Sigmoid colon (tissue), 7 donors: Measurements from ENCODE around the gene HMCN1. TPM values are rescaled to one million over a fixed set of nuclear protein-coding genes. Genes with fewer than 3 reads are reported as not detected.
"Not testable (repeated sequence)": the region's sequence is repeated elsewhere in the genome, so short reads cannot be mapped to it uniquely, and the experiment has no call there.

Experiments used
- DNase-seq: peaks from one replicate; pipeline ENCODE4 v3.0.0-alpha.2; 2019
- H3K27ac ChIP-seq, 4 donors: fragments of 200-600 bp; sonication (generic); one replicate each; pipeline ENCODE4 v1.5.1; 2016 to 2019; ENCODE audit warnings: mild to moderate bottlenecking in 1 of 4
- H3K27me3 ChIP-seq, 3 donors: fragments of 200-600 bp; sonication (generic); one replicate each; pipeline ENCODE4 v1.5.1; 2019; ENCODE audit warnings: mild to moderate bottlenecking in 1 of 3
- H3K36me3 ChIP-seq, 4 donors: fragments of 200-600 bp; sonication (generic); one replicate each; pipeline ENCODE4 v1.5.1; 2016 to 2019
- H3K4me1 ChIP-seq, 4 donors: fragments of 200-600 bp; sonication (generic); one replicate each; pipeline ENCODE4 v1.5.1; 2017 to 2019
- H3K4me3 ChIP-seq, 4 donors: fragments of 200-600 bp; sonication (generic); one replicate each; pipeline ENCODE4 v1.5.1; 2017 to 2019; ENCODE audit warnings: mild to moderate bottlenecking in 2 of 4, moderate library complexity in 1 of 4
- H3K9me3 ChIP-seq, 4 donors: fragments of 200-600 bp in 3 of 4; sonication (generic) in 3 of 4; one replicate each; pipeline versions ENCODE4 v1.5.1 to v1.6.1; 2013 to 2019
- EP300 ChIP-seq, 4 donors: sonication (generic); formaldehyde crosslinking; IDR thresholded peaks; one replicate each; pipeline ENCODE4 v1.6.1; 2017; ENCODE audit warnings: antibody characterized with exemption in 4 of 4
- POLR2A ChIP-seq, 2 donors: fragments of 450-650 bp; IDR thresholded peaks; one replicate each; pipeline ENCODE4 v1.6.1; 2016; ENCODE audit warnings: antibody characterized with exemption in 2 of 2, mild to moderate bottlenecking in 2 of 2, moderate library complexity in 2 of 2
- POLR2AphosphoS5 ChIP-seq, 4 donors: sonication (generic); formaldehyde crosslinking; IDR thresholded peaks; one replicate each; pipeline ENCODE4 v1.6.1; 2017; ENCODE audit warnings: antibody characterized with exemption in 4 of 4
- WGBS, 2 donors: extraction: QIAGEN DNeasy Blood & Tissue Kit; methylation state at CpG; one replicate each; pipeline ENCODE4 v1.1.7; 2013; 5-methylcytosine and 5-hydroxymethylcytosine counted together
- intact Hi-C: fragments of 100-400 bp; cut with DNase I; formaldehyde crosslinking; loops from one replicate; pipeline ENCODE4 v1.15.1; 2023
- polyA plus RNA-seq, 3 donors: library from polyadenylated mRNA; stranded (reverse); fragments of 200-250 nt; gene quantifications; one replicate each; pipeline ENCODE4 v1.2.3, GENCODE V29; 2013
- total RNA-seq, 4 donors: library from RNA; depleted of rRNA; stranded (reverse); fragments of >200 nt; gene quantifications; one replicate each; pipeline ENCODE4 v1.1.0, GENCODE V29; 2016
- TF ChIP-seq, protein P1 (sequence below), 4 experiments: fragments of 450-650 bp in 3 of 4; fragments of 200-600 bp in 1 of 4; IDR thresholded peaks; one replicate each; pipeline ENCODE4 v1.5.1; 2016 to 2019; ENCODE audit warnings: antibody characterized with exemption in 4 of 4, mild to moderate bottlenecking in 3 of 4, moderate library complexity in 2 of 4
- donor health status: healthy with polysubstance abuse.
- donor health status: Bipolar disorder and iron deficiency.
- donor health status: healthy.

HMCN1 gene
- total and polyA plus RNA-seq, 7 donors: under 0.01 to 22.7 (median 6.7) TPM

- no peak overlapping the region for H3K27ac ChIP-seq
- intact Hi-C loops: no loop called here
- WGBS, 2 donors: 89 to 90% methylated on average over 5 of the region's 5 CpGs
- DNase-seq: no peak
- H3K27me3 ChIP-seq: no peaks in the 10 kb centered on the region
- no peak overlapping the region for H3K4me3 ChIP-seq
- TF ChIP-seq EP300 (IDR thresholded peaks at IDR 0.05) (no peak), POLR2AphosphoS5 (IDR thresholded peaks at IDR 0.05) (no peak), POLR2A (IDR thresholded peaks at IDR 0.05) (no peak)
- TF ChIP-seq, protein P1, sequence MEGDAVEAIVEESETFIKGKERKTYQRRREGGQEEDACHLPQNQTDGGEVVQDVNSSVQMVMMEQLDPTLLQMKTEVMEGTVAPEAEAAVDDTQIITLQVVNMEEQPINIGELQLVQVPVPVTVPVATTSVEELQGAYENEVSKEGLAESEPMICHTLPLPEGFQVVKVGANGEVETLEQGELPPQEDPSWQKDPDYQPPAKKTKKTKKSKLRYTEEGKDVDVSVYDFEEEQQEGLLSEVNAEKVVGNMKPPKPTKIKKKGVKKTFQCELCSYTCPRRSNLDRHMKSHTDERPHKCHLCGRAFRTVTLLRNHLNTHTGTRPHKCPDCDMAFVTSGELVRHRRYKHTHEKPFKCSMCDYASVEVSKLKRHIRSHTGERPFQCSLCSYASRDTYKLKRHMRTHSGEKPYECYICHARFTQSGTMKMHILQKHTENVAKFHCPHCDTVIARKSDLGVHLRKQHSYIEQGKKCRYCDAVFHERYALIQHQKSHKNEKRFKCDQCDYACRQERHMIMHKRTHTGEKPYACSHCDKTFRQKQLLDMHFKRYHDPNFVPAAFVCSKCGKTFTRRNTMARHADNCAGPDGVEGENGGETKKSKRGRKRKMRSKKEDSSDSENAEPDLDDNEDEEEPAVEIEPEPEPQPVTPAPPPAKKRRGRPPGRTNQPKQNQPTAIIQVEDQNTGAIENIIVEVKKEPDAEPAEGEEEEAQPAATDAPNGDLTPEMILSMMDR (IDR thresholded peaks at IDR 0.05): no peak
- H3K4me1 ChIP-seq: no peaks in the 10 kb centered on the region
- no peaks in the 10 kb centered on the region for H3K9me3 ChIP-seq
- H3K36me3 ChIP-seq: no peaks in the 10 kb centered on the region
These were observed 444.3 kb downstream of the HMCN1 start for GRCh38 chr1:186178426-186179043.

DNA sequence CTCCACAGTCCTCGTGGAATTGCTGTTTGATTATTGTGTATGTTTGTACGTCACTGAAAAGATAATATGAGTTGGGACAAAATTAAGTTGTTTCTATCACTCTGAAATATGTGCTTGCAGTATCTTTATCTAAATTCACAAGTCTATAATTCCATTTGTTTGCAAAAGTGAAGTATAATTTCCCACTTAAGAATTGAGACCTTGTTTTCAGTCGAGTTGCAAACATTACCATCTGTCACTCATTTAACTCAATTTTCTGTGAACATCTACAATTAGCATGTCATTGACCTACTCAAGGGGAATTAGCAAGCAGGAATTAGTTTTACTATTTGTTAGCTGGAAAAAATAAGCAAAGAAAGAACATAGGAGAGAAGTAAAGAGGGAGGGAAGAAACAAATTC, 445.0 kb downstream of the HMCN1 start:
- Histone ChIP-seq H3K4me1 (no peaks in the 10 kb centered on the region), H3K27ac (no peak overlapping the region), H3K4me3 (peak overlapping the region in 1 of 4 donors; percentile 1), H3K9me3 (no peaks in the 10 kb centered on the region), H3K27me3 (no peaks in the 10 kb centered on the region), H3K36me3 (no peaks in the 10 kb centered on the region)
- intact Hi-C loops: no loop called here
- WGBS, 2 donors: 51 to 64% methylated on average over 3 of the region's 3 CpGs
- DNase-seq: no peak
- TF ChIP-seq EP300 (IDR thresholded peaks at IDR 0.05): no peak
- no peak for TF ChIP-seq POLR2A (IDR thresholded peaks at IDR 0.05)
- TF ChIP-seq, protein P1 (IDR thresholded peaks at IDR 0.05): no peak
- no peak for TF ChIP-seq POLR2AphosphoS5 (IDR thresholded peaks at IDR 0.05)

GRCh38 chr1:186183219-186183618, 449.0 kb downstream of the HMCN1 start:
- Histone ChIP-seq H3K27ac (no peak overlapping the region), H3K9me3 (no peaks in the 10 kb centered on the region), H3K4me3 (no peak overlapping the region), H3K27me3 (no peaks in the 10 kb centered on the region), H3K36me3 (no peaks in the 10 kb centered on the region), H3K4me1 (no peaks in the 10 kb centered on the region)
- DNase-seq: no peak
- TF ChIP-seq, protein P1 (IDR thresholded peaks at IDR 0.05): no peak
- TF ChIP-seq EP300 (IDR thresholded peaks at IDR 0.05) (no peak), POLR2A (IDR thresholded peaks at IDR 0.05) (no peak), POLR2AphosphoS5 (IDR thresholded peaks at IDR 0.05) (no peak)
- intact Hi-C loops: no loop called here
- 83 to 94% methylated on average over 1 of the region's 1 CpG for WGBS, 2 donors

GRCh38 chr1:186183970-186184628, 449.9 kb downstream of the HMCN1 start:
- no peak for TF ChIP-seq POLR2AphosphoS5 (IDR thresholded peaks at IDR 0.05)
- no peak for TF ChIP-seq POLR2A (IDR thresholded peaks at IDR 0.05)
- TF ChIP-seq, protein P1 (IDR thresholded peaks at IDR 0.05): no peak
- TF ChIP-seq EP300 (IDR thresholded peaks at IDR 0.05): no peak
- intact Hi-C loops: no loop called here
- WGBS, 2 donors: 28 to 37% methylated on average over 5 of the region's 5 CpGs
- DNase-seq: no peak
- Histone ChIP-seq H3K4me1 (no peaks in the 10 kb centered on the region), H3K27me3 (no peaks in the 10 kb centered on the region), H3K9me3 (no peaks in the 10 kb centered on the region), H3K27ac (no peak overlapping the region), H3K36me3 (no peaks in the 10 kb centered on the region), H3K4me3 (no peak overlapping the region)

GRCh38 chr1:186186251-186186650, 452.1 kb downstream of the HMCN1 start:
- H3K27ac ChIP-seq, H3K27me3 ChIP-seq, H3K4me3 ChIP-seq, H3K9me3 ChIP-seq, DNase-seq, H3K36me3 ChIP-seq, H3K4me1 ChIP-seq, intact Hi-C loops: not testable (repeated sequence)
- 86 to 91% methylated on average over 6 of the region's 6 CpGs for WGBS, 2 donors
